Endothelial cell of umbilical vein (primary cell): ENCODE measurements around the gene PYGB. TPM values are rescaled to one million over a fixed set of nuclear protein-coding genes. Genes with fewer than 3 reads are reported as not detected.

Experiments
- BruUV-seq: library from RNA; stranded (reverse); fragments of 400-500 nt; replicated peaks from 2 replicates; lab custom pipeline; 2021; lab: Mats Ljungman, UMichigan
- CTCF ChIA-PET: fragments of 300-600, 350-600 bp; sonication (Branson Sonifier 250); formaldehyde crosslinking; loops from one replicate; lab custom pipeline; 2021; ENCODE audit warnings: antibody characterized with exemption, inconsistent platforms; lab: Charles Lee
- POLR2A ChIA-PET: fragments of 300-600, 350-600 bp; sonication (Branson Sonifier 250); formaldehyde crosslinking; loops from one replicate; lab custom pipeline; 2021; ENCODE audit warnings: antibody characterized with exemption, inconsistent platforms; lab: Charles Lee
- DNase-seq: peaks from one replicate; pipeline ENCODE4 v3.0.0-alpha.2; 2011; ENCODE audit warnings: low read depth, low spot score
- FAIRE-seq: peaks from 2 replicates; lab custom pipeline; 2011; peaks lifted over from hg19 to GRCh38; lab: Jason Lieb, UNC
- H2AFZ ChIP-seq: 2 replicates; pipeline ENCODE4 v1.6.0; 2012; ENCODE audit warnings: low read depth, low read length, control low read depth, inconsistent platforms
- H3K27ac ChIP-seq: 2 replicates; pipeline ENCODE4 v1.5.1; 2011; ENCODE audit warnings: low read depth, mild to moderate bottlenecking, control low read depth, low read length, moderate library complexity; ENCODE audit not compliant: insufficient read depth
- H3K27me3 ChIP-seq, 2 experiments: 2 replicates each; pipeline versions ENCODE4 v1.6.0 to v1.6.1; 2011; ENCODE audit warnings: low read length in 2 of 2, mixed read lengths in 1 of 2; ENCODE audit not compliant: control insufficient read depth in 2 of 2, insufficient read depth in 2 of 2
- H3K36me3 ChIP-seq, 2 experiments: 2 replicates in 1 of 2; 3 replicates in 1 of 2; pipeline ENCODE4 v1.5.1; 2011; ENCODE audit warnings: low read length in 2 of 2, mild to moderate bottlenecking in 1 of 2, moderate library complexity in 1 of 2; ENCODE audit not compliant: control insufficient read depth in 2 of 2, insufficient read depth in 2 of 2; ENCODE audit errors: extremely low read depth in 1 of 2
- H3K4me1 ChIP-seq: 3 replicates; pipeline ENCODE4 v1.5.1; 2011; ENCODE audit warnings: mild to moderate bottlenecking, low read length; ENCODE audit not compliant: control insufficient read depth, insufficient read depth; ENCODE audit errors: extremely low read depth
- H3K4me2 ChIP-seq: 2 replicates; pipeline ENCODE4 v1.6.1; 2011; ENCODE audit warnings: low read length, control low read depth, mixed read lengths; ENCODE audit not compliant: insufficient read depth
- H3K4me3 ChIP-seq, 3 experiments: fragments of 200-600 bp in 1 of 3; sonication (generic), shearing (Covaris generic) in 1 of 3; replicated peaks in 1 of 3; 2 replicates each; pipeline ENCODE4 v1.5.1; 2011 to 2016; ENCODE audit warnings: control low read depth in 3 of 3, low read length in 3 of 3, mild to moderate bottlenecking in 2 of 3, inconsistent platforms in 1 of 3, low read depth in 1 of 3, moderate library complexity in 1 of 3; ENCODE audit not compliant: insufficient read depth in 1 of 3
- H3K79me2 ChIP-seq: 2 replicates; pipeline ENCODE4 v1.6.0; 2012; ENCODE audit warnings: low read length, inconsistent platforms; ENCODE audit not compliant: control insufficient read depth, insufficient read depth
- H3K9ac ChIP-seq: replicated peaks from 2 replicates; pipeline ENCODE3; 2011; ENCODE audit warnings: low read length, control low read depth; ENCODE audit not compliant: insufficient read depth; ENCODE audit errors: extremely low read depth
- H3K9me1 ChIP-seq: replicated peaks from 3 replicates; pipeline ENCODE4 v1.6.0; 2011; ENCODE audit warnings: mild to moderate bottlenecking, low read length; ENCODE audit not compliant: control insufficient read depth, insufficient read depth; ENCODE audit errors: extremely low read depth
- H3K9me3 ChIP-seq: replicated peaks from 2 replicates; pipeline ENCODE4 v1.5.1; 2012; ENCODE audit warnings: low read length, inconsistent platforms; ENCODE audit not compliant: control insufficient read depth, insufficient read depth
- H4K20me1 ChIP-seq: replicated peaks from 2 replicates; pipeline ENCODE3; 2011; ENCODE audit warnings: mild to moderate bottlenecking, low read length; ENCODE audit not compliant: control insufficient read depth, insufficient read depth; ENCODE audit errors: extremely low read depth
- CTCF ChIP-seq, 2 donors: IDR thresholded peaks; 1 replicate in 1 of 2; 2 replicates in 1 of 2; pipeline ENCODE4 v1.5.1; 2011; ENCODE audit warnings: low read length in 2 of 2, mild to moderate bottlenecking in 2 of 2, moderate library complexity in 2 of 2, control low read depth in 1 of 2, inconsistent platforms in 1 of 2, low read depth in 1 of 2; ENCODE audit not compliant: insufficient read depth in 1 of 2; ENCODE audit errors: extremely low read depth in 1 of 2
- EZH2 ChIP-seq: IDR thresholded peaks from 2 replicates; pipeline ENCODE4 v1.6.1; 2012; ENCODE audit warnings: borderline replicate concordance, low read depth, mild to moderate bottlenecking, moderate library complexity, low read length, inconsistent platforms; ENCODE audit not compliant: severe bottlenecking
- dilution Hi-C: fragments of 300-500 bp; cut with MboI; formaldehyde crosslinking; loops from one replicate; pipeline ENCODE4 v1.15.0; 2019; ENCODE audit warnings: low sequenced_read_pairs; ENCODE audit not compliant: extremely low pct_ligation_motif_present
- intact Hi-C: fragments of 100-400 bp; cut with micrococcal nuclease; formaldehyde crosslinking; loops from one replicate; pipeline ENCODE4 v1.10.0; 2022
- polyA plus RNA-seq, 4 experiments: library from polyadenylated mRNA; depleted of rRNA in 3 of 4; stranded (reverse) in 3 of 4; unstranded in 1 of 4; fragments of >200 nt; gene quantifications; 2 replicates each; pipeline versions ENCODE4 v1.2.1 to v1.2.3, GENCODE V29; 2011 to 2012; ENCODE audit warnings: missing spikeins in 1 of 4
- total RNA-seq: library from RNA; stranded (reverse); gene quantifications from 2 replicates; pipeline ENCODE4 v1.2.3, GENCODE V29; 2021

PYGB gene
- total and polyA plus RNA-seq, 2 donors (not counting 3 experiments of a cell fraction or from before 2014, with no cell fraction given) = 36.1 to 60.2 TPM

- CTCF ChIA-PET = interaction anchor here (1.4 to 9.7 kb wide), 2 partner anchors 10 to 27 kb away, joined by 3 to 93 read pairs; partner anchors contain the start of gene PYGB
- TF ChIP-seq CTCF (IDR thresholded peaks at IDR 0.05; ENCODE audit: extremely low read depth in 1 of 2, insufficient read depth in 1 of 2, low read depth in 1 of 2, low read length in 2 of 2) (peak in 1 of 2 donors; percentile 41), EZH2 (no peak)
- Histone ChIP-seq H3K27ac (no peak overlapping the region), H3K36me3 (no peaks in the 10 kb centered on the region), H3K9ac (no peak overlapping the region), H3K4me1 (peaks cover 10% of the 10 kb centered on the region), H3K9me1 (no peaks in the 10 kb centered on the region), H3K27me3 (no peaks in the 10 kb centered on the region), H3K4me3 (no peak overlapping the region), H3K79me2 (no peaks in the 10 kb centered on the region), H4K20me1 (no peaks in the 10 kb centered on the region), H3K9me3 (no peaks in the 10 kb centered on the region), H2AFZ (no peak overlapping the region), H3K4me2 (no peak overlapping the region)
- dilution Hi-C loops (no loop called here), intact Hi-C loops (no loop called here)
- no TSS peak for BruUV-seq
- no peak for FAIRE-seq
- POLR2A ChIA-PET = no interaction called here
- no peak for DNase-seq
Measured at GRCh38 chr20:25220021-25220730, 27.7 kb upstream of the PYGB start.
